Myocyte (in vitro differentiated cells): Measurements from ENCODE around the gene ERBB2. TPM values are rescaled to one million over a fixed set of nuclear protein-coding genes. Genes with fewer than 3 reads are reported as not detected.
"Not testable (repeated sequence)": the region's sequence is repeated elsewhere in the genome, so short reads cannot be mapped to it uniquely, and the experiment has no call there.

Experiments used
- DNase-seq: peaks from one replicate; pipeline ENCODE4 v3.0.0-alpha.2; 2012; ENCODE audit warnings: low read depth
- total RNA-seq: library from RNA; depleted of rRNA; stranded (reverse); fragments of >200 nt; gene quantifications from 2 replicates; pipeline ENCODE4 v1.2.3, GENCODE V29; 2014

The ERBB2 gene
- total RNA-seq, 1 donor from 2014 or later, result 87.4 TPM

DNA sequence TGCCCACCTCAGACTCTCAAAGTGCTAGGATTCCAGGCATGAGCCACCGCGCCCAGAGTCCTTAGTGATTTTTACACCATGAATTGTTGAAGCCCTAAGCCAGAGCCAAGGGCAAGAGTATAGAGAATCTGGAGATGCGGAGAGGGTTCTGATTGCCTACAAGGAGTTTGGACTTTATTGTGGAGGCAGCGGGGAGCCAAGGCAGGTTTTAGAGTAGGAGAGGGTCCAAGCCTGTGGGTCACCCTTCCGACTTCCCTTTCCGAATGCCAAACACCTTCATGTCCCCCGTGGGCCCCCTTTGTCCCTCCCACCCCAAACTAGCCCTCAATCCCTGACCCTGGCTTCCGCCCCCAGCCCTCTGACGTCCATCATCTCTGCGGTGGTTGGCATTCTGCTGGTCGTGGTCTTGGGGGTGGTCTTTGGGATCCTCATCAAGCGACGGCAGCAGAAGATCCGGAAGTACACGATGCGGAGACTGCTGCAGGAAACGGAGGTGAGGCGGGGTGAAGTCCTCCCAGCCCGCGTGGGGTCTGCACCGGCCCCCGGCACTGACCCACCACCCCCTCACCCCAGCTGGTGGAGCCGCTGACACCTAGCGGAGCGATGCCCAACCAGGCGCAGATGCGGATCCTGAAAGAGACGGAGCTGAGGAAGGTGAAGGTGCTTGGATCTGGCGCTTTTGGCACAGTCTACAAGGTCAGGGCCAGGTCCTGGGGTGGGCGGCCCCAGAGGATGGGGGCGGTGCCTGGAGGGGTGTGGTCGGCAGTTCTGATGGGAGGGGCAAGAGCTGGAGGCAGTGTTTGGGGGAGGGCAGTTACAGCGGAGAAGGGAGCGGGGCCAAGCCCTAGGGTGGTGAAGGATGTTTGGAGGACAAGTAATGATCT lies 23.3 kb downstream of the ERBB2 start:
- no peak for DNase-seq

DNA sequence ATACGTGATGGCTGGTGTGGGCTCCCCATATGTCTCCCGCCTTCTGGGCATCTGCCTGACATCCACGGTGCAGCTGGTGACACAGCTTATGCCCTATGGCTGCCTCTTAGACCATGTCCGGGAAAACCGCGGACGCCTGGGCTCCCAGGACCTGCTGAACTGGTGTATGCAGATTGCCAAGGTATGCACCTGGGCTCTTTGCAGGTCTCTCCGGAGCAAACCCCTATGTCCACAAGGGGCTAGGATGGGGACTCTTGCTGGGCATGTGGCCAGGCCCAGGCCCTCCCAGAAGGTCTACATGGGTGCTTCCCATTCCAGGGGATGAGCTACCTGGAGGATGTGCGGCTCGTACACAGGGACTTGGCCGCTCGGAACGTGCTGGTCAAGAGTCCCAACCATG lies 24.9 kb downstream of the ERBB2 start:
- DNase-seq, result no peak

DNA sequence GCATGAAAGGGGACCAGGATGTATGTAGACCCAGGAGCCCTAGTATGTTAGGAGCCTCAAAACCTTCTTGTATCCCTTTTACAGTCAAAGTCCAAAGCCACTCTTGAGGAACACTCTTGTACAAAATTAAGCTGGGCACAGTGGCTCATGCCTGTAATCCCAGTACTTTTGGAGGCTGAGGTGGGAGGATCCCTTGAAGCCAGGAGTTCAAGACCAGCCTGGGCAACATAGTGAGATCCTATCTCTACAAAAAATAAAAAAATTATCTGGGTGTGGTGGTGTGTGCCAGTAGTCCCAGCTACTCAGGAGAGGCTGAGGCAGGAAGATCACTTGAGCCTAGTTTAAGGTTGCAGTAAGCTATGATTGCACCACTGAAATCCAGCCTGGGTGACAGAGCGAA lies 26.1 kb downstream of the ERBB2 start:
- DNase-seq, result not testable (repeated sequence)

DNA sequence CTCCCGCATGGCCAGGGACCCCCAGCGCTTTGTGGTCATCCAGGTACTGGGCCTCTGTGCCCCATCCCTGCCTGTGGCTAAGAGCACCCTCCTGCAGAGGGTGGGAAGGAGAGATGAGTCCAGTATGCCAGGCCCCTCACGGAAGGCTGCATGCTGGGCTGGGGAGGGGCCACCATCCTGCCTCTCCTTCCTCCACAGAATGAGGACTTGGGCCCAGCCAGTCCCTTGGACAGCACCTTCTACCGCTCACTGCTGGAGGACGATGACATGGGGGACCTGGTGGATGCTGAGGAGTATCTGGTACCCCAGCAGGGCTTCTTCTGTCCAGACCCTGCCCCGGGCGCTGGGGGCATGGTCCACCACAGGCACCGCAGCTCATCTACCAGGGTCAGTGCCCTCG lies 26.8 kb downstream of the ERBB2 start:
- no peak for DNase-seq

DNA sequence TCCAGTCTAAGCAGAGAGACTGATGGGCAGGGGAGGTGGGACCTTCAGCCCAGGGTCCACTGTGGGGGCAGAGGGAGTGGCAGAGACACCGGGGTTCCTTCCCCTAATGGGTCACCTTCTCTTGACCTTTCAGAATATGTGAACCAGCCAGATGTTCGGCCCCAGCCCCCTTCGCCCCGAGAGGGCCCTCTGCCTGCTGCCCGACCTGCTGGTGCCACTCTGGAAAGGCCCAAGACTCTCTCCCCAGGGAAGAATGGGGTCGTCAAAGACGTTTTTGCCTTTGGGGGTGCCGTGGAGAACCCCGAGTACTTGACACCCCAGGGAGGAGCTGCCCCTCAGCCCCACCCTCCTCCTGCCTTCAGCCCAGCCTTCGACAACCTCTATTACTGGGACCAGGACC lies 27.7 kb downstream of the ERBB2 start:
- no peak for DNase-seq

DNA sequence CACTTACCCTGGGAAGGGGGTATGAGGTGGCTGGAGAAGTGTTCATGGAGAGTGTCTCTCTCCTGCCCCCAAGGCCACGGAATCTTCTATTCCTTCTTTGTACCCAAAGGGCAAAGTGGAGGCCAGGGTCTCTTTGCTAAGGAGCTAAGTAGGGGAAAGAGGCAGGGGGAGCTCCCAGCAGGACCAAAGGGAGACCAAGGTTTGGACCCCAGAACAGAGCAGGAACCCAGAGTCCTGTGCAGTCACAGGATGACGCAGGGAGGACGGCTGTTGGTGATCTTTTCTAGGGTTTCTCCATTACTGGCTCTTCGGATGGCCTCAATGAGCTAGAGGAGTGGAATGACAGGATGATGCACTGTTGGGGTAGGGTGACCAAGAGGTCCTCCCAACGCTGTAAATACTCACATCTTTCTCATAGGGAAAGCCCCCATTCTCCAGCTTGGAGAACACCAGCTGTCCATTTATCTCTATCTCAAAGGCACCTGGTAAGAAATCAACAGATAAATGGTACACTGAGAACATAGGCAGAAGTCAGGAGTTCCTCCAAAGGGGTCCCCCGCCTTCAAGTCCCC lies 29.5 kb downstream of the ERBB2 start:
- DNase-seq, result peak; percentile 24

DNA sequence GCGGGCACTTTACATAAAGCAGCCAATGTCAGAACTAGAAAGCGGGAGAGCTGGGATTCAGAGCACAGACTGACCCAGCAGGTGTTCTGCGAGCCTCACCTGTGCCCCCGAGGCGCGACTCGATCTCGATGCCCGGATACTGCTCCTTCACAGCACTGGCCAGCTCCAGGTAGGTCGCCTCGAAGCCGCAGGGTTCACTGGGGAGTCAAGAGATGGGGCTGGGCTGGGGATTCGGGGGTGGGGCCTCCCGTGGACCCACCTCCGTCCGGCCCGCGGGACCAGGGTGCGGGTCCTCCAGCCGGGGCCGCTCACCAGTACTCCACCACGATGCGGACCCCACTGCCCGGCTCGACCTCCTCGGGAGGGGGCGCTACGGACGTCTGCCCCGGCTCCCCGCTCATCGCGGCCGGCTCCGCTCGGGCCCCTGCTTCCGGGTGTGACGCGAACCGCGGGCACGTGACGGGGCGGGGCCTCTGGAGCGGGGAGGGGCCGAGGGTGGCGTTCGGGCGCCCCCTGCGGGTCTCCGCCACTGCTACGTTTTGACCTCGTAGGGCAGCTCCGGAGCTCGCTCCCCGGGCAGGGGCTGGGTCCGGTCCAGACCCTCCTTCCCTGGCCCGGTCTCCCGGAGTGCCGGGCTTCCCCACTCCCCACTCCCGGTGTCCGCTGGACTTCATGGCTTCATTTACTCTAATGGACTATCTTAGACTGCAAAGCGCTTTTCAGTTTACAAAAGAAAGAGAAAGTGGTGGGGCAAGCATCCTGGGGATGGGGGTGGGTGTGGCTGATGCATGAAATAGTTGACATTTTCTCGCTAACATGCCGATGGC lies 30.4 kb downstream of the ERBB2 start, which contains the start of gene MIEN1:
TSS of gene MIEN1 (minus strand) at position 438 of the 827 bp plus-strand sequence. CDS start at position 401, 37 bp downstream.
- DNase-seq, result peak; percentile 87

DNA sequence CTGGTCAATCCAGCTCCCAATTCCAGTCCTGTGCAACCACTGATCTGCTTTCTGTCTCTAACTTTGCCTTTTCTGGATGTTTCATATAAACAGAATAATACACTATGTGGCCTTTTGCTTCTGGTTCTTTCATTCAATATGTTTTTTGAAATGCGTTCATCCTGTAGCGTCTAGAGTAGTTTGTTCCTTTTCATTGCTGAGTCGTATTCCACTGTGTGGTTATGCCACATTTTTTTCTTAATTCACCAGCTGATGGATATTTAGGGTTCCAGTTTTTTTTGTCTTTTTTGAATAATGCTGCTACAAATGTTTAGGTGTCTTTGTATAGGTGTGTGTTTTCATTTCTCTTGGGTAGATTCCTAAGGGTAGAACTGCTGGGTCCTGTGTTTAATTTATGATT lies 32.7 kb downstream of the ERBB2 start:
- DNase-seq, result no peak

DNA sequence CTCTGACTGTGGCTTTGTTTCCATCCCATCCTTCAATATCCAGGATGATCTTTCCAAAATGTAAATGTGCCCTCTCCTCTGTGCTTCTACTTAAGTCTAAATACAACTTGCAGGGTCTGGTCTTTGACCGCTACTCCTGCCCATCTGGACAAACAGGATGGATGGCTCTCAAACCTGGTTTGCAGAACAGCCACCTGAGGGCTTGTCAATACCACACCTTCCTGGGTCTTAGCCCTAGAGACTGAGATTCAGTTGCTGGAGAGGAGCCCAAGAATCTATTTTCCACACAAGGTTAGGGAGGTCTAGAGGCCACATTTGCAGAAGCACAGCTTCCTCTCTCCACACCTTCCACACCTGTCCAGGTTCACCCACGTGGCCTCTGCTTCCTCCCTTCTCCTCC lies 36.0 kb downstream of the ERBB2 start:
- no peak for DNase-seq

DNA sequence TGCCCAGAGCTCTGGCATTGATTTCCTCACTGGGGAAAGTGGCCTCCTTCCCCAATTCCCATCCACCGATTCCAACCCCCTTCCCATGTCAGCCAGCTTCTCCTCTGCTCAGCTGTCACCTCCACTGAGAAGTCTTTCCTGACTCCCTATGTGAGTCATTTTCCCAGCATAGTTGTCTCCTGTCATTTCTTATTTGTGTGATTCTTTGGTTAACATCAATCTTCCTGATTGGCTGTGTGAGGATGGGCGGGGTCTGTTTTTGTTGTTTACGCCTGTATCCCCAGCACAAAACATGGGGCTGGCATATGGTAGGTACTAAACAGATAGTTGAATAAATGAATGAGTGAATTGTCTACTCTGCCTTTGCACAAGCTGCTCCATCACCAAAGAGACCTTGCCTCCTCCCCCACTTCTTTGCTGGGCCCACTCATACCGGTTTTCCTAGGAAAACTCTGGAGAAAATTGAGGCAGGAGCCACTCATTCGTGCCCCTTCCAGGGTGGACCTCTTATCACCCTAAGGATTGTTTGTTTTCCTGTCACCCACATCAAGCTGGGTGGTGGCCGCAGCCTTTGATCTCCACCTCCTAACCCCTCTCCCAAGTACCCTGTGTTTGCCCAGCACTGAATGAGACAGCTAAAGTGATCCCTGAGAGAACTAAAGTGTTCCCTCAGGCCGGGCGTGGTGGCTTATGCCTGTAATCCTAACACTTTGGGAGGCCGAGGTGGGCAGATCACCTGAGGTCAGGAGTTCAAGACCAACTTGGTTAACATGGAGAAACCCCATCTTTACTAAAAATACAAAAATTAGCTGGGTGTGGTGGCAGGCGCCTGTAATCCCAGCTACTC lies 36.7 kb downstream of the ERBB2 start:
- DNase-seq, result peak; percentile 39

DNA sequence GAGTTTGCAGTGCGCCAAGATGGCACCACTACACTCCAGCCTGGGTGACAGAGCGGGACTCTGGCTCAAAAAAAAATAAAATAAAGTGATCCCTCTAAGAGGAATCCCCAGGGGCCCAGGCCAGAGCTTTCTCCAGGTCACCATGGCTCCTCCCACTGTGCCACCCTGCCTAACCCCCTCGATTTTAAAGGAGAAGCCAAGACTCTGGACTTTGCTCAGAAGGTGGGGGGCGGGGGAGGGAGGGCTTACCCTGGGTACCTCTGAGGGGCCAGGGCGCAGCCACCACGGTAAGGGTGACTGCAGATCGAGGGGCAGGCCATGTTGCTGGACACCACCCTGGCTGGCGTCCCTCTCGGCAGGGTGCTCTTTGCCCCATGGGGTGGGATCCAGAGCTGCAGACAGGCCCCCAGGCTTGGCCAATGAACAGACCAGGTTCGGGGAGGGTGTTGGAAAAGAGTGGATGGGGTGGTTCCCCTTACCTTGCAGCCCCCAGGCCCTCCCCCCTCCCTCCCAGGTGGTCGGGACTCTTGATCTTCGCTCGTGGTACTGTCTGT lies 37.4 kb downstream of the ERBB2 start:
- DNase-seq, result no peak

DNA sequence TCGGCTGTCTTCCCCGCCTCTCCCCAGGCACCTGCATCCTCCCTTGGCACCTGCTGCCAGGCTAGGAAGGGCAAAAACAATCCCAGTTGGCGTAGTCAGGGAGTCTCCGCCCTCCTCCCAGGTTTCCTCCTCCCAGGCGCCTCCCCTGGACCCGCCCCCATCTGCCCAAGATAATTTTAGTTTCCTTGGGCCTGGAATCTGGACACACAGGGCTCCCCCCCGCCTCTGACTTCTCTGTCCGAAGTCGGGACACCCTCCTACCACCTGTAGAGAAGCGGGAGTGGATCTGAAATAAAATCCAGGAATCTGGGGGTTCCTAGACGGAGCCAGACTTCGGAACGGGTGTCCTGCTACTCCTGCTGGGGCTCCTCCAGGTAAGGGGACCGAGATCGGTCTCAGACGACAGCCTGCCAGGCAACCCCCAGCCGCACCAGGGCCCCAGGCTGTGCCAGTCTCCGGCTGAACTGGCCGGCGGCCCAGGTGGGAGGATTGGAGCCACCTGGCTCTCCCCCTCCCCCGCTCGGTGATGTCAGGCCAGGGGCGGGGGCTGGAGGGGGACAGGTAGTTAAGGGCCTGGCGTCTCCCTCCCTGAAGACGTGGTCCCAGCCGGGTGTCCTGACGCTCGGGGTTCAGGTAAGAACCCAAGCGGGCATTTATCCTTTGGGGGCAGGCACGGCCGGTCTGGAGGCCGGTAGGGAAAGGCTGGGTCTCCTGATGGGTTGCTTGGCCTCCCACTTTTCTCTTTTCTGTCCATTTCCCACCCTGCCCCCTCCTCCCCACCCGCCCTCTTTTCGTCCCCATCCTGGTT lies 38.1 kb downstream of the ERBB2 start, which contains the start of gene GRB7:
TSS of gene GRB7 (plus strand) at position 179 of the 808 bp plus-strand sequence. CDS start 4,364 bp downstream, outside the sequence.
- DNase-seq, result no peak

DNA sequence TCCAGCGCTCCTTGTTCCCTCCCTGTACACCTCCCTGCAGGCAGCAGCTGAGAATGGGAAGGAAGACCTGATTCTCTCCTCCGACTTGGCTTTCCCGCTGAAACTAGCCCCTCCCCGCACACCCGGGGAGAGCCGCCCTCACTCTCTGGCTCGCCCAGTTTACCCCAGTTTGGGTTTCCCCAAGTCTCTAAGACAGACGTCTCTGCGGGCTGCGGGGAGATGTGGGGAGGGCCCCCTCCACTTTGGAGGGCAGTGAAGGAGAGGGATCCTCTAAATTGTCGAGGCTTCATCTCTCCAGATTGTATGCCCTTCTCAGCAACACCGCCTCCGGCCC lies 38.7 kb downstream of the ERBB2 start:
- no peak for DNase-seq

DNA sequence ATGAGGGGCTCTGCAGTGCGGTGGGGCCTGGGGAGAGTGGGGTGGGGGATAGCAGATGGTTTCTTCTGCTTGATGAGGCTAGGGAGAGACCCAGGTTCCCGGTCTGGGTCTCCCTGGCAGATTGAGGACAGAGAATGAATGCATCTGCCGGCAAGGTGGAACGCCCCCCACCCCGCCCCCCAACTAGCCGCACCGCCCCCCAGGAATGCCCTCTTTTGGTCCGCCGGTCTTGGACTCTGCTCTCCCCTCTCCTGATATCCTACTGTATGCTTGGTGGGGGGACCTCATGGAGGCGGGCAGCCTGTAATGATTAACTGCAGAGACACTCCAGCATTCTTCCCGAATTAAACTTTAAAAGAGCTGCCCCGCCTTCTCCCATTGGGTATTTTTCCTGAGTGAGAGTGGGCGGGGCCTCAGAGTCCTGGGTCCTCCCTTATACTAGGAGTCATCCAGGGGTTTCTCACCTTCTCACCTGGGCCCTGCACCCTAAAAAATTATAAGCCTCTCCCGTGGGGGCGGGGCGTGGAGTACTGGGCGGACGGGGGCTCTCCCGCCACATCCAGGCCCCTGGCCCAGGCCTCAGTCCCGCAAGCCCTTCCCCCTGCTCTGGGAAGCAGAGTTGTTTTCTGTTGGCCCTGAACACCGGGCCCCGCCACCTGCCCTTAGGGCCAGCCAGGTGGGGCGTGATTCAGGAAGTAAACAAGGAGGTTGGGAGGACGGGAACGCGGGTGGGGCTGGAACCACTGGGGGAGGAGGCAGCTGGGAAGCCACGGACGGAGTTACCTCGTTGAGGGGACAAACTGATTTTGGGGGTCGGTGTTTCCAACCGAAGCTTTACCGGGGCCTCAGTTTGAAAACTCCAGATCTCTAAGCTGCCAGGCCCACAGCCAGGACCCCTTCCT lies 39.4 kb downstream of the ERBB2 start:
- no peak for DNase-seq

DNA sequence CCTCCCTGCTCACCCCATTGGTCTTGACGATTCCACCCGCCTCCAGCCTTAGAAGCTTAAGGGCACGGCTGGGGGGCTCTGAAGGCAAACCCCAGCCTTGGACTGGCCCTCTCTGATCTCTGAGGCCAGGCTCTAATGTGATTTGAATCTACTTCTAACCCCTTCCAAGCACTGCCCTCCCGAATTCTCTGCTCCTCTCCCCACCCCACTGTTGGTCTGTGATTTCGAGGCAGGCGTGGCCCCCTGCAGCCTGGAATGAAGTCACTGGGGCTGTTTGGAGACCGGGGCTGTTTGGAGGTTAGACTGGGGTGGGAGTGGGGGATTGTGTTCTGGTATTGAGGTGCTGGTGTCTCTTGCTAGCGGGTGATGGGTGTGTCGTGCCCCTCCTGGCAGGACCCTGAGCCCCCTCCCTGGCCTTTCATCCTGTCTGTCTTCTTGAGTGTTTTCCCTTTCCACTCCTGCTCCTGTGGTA lies 40.1 kb downstream of the ERBB2 start:
- DNase-seq, result no peak

DNA sequence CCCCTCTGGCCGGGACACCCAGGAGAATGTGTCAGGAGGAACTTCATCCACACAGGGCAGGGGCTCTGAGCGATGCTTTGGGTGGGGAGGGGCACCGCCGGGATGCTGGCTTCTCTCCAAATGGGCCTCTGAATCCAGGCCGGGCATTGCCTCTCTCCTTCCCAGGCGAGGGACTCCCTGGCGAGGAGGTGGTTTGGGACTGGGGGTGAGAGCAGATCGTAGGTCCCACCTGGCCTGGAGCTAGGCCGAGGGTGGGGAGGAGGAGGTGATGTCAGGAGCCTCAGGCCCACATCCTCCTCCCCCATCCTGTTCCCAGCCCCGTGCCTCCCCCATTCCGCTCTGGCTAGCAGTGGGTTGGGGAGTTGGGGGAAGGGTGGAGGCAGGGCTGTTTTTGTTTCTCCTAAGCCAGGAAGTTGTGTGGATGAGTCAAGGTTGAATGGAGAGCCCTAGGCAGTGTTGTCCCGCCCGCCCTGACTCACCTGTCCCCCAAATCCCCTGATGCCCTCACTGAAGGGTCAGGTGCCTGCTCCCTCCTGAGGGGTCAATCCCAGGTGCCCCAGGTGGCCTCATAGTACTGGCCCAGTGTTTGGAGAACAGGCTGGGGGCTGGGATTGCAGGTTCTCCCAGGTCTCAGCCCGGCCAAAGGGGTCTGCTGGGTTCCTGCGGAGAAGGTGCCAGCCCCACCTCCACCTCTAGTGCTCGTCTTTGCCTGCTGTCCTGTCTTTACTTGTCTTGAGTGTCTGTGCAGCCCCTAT lies 40.7 kb downstream of the ERBB2 start:
- no peak for DNase-seq

DNA sequence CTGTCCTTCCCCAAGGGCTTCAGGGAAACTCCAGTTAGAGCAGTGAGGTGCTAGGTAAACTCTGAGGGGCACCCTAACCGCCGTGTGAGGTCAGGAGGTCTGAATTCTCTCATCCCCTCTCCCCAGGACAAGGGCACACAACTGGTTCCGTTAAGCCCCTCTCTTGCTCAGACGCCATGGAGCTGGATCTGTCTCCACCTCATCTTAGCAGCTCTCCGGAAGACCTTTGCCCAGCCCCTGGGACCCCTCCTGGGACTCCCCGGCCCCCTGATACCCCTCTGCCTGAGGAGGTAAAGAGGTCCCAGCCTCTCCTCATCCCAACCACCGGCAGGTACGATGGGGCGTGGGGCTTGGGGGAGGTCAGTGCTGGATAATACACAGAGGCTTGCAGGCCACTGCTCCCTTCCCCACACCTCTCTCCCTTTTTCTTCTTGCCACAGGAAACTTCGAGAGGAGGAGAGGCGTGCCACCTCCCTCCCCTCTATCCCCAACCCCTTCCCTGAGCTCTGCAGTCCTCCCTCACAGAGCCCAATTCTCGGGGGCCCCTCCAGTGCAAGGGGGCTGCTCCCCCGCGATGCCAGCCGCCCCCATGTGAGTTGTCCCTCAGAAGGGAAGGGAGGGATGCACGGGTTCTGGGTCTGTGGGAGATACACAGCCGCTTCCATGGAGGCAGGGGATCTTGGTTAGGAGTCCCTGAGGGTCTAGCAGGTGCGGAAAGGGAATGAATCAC lies 42.4 kb downstream of the ERBB2 start:
- DNase-seq, result no peak
